ENCODE results near the gene GSAP. TPM values are rescaled to one million over a fixed set of nuclear protein-coding genes. Genes with fewer than 3 reads are reported as not detected.

Gene GSAP
- total RNA-seq, 3 donors from 2014 or later = 25.8 to 35.7 (median 27.5) TPM

- no peak overlapping the region for H3K27ac ChIP-seq
- TF ChIP-seq POLR2A (IDR thresholded peaks at IDR 0.05) (no peak), POLR2AphosphoS5 (IDR thresholded peaks at IDR 0.05) (no peak), CTCF (IDR thresholded peaks at IDR 0.05) (no peak)
These were observed 12.7 kb upstream of the GSAP start for GRCh38 chr7:77428777-77429231.

GRCh38 chr7:77427996-77428603, 12.0 kb upstream of the GSAP start:
- Histone ChIP-seq H3K4me3 (no peak overlapping the region), H3K36me3 (no peaks in the 10 kb centered on the region), H3K4me1 (no peaks in the 10 kb centered on the region), H3K9me3 (no peaks in the 10 kb centered on the region), H3K27ac (no peak overlapping the region), H3K27me3 (no peaks in the 10 kb centered on the region)
- intact Hi-C loops (cut with DNase I; ENCODE audit: low total_unique reads) = loop anchor here (10.0 kb wide), 1 partner anchor 173 kb away; no protein-coding TSS in a partner anchor
- no peak for DNase-seq (ENCODE audit: low spot score in 2 of 2)
- TF ChIP-seq POLR2A (IDR thresholded peaks at IDR 0.05) = no peak
- TF ChIP-seq CTCF (IDR thresholded peaks at IDR 0.05) = no peak
- no peak for TF ChIP-seq POLR2AphosphoS5 (IDR thresholded peaks at IDR 0.05)

More at GRCh38 chr7:77428777-77429231, 12.7 kb upstream of the GSAP start:
- intact Hi-C loops (cut with DNase I; ENCODE audit: low total_unique reads) = loop anchor here (10.0 kb wide), 1 partner anchor 174 kb away; no protein-coding TSS in a partner anchor
- Histone ChIP-seq H3K9me3 (no peaks in the 10 kb centered on the region), H3K36me3 (no peaks in the 10 kb centered on the region), H3K4me3 (no peak overlapping the region), H3K4me1 (no peaks in the 10 kb centered on the region), H3K27me3 (no peaks in the 10 kb centered on the region)
- DNase-seq (ENCODE audit: low spot score in 2 of 2) = no peak

DNA sequence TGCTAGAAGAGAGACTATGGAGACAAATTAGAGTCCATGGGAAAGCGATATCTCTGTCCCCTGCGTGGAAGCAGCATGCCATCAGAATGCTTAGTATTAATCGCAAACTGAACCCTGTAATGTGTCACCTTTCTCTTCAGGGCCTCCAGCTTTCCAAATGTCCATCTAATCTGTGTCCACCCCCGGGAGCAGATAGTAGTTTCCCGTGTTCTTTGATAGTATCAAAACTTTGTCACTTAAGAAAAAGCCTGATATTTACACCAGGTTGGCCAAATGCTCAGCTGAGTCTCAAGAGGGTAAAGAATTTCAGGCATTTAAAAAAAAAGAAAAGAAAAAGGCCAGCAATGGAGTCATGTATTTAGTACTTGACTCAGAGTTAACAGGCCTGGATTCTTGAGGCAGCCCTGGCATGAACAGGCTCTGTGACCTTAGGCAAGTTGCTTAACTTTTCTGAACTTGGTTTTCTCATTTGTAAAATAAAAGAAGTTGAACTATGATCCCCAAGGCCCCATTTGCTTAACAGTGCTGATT, 10.4 kb upstream of the GSAP start:
- intact Hi-C loops (cut with DNase I; ENCODE audit: low total_unique reads) = loop anchor here (10.0 kb wide), 1 partner anchor 172 kb away; no protein-coding TSS in a partner anchor
- Histone ChIP-seq H3K9me3 (no peaks in the 10 kb centered on the region), H3K4me3 (no peak overlapping the region), H3K27ac (no peak overlapping the region), H3K27me3 (no peaks in the 10 kb centered on the region), H3K36me3 (no peaks in the 10 kb centered on the region), H3K4me1 (no peaks in the 10 kb centered on the region)
- TF ChIP-seq POLR2A (IDR thresholded peaks at IDR 0.05) = no peak
- no peak for TF ChIP-seq CTCF (IDR thresholded peaks at IDR 0.05)
- TF ChIP-seq POLR2AphosphoS5 (IDR thresholded peaks at IDR 0.05) = no peak
- DNase-seq (ENCODE audit: low spot score in 2 of 2) = no peak

GRCh38 chr7:77426052-77426404, 9.9 kb upstream of the GSAP start:
- TF ChIP-seq POLR2AphosphoS5 (IDR thresholded peaks at IDR 0.05) (no peak), CTCF (IDR thresholded peaks at IDR 0.05) (no peak), POLR2A (IDR thresholded peaks at IDR 0.05) (no peak)
- intact Hi-C loops (cut with DNase I; ENCODE audit: low total_unique reads) = loop anchor here (10.0 kb wide), 1 partner anchor 171 kb away; no protein-coding TSS in a partner anchor
- Histone ChIP-seq H3K4me3 (no peak overlapping the region), H3K9me3 (no peaks in the 10 kb centered on the region), H3K36me3 (no peaks in the 10 kb centered on the region), H3K27ac (no peak overlapping the region), H3K27me3 (no peaks in the 10 kb centered on the region), H3K4me1 (no peaks in the 10 kb centered on the region)
- DNase-seq (ENCODE audit: low spot score in 2 of 2) = no peak

Measured in breast epithelium (tissue), 4 donors.